HEK293 (cell line): ENCODE data around the gene FOXO4.

Source experiments
- HIC1 ChIP-seq: fragments of 450-650 bp; formaldehyde crosslinking; IDR thresholded peaks from 2 replicates; pipeline ENCODE4 v1.5.1; 2016; ENCODE audit warnings: missing biosample characterization, missing genetic modification characterization
- HOXA7 ChIP-seq: sonication (generic); formaldehyde crosslinking; IDR thresholded peaks from 2 replicates; pipeline ENCODE4 v1.8.1; 2022; ENCODE audit warnings: missing genetic modification reagents, borderline replicate concordance
- KLF1 ChIP-seq: fragments of 450-650 bp; formaldehyde crosslinking; IDR thresholded peaks from 2 replicates; pipeline ENCODE4 v1.5.1; 2016; ENCODE audit warnings: missing biosample characterization, missing genetic modification characterization
- WT1 ChIP-seq: fragments of 450-650 bp; formaldehyde crosslinking; IDR thresholded peaks from 2 replicates; pipeline ENCODE4 v1.5.1; 2016; ENCODE audit warnings: missing biosample characterization, missing genetic modification characterization
- ZNF133 ChIP-seq: fragments of 450-650 bp; formaldehyde crosslinking; IDR thresholded peaks from 2 replicates; pipeline ENCODE4 v1.5.1; 2016; ENCODE audit warnings: missing biosample characterization, missing genetic modification characterization
- ZNF169 ChIP-seq: fragments of 450-650 bp; formaldehyde crosslinking; IDR thresholded peaks from 2 replicates; pipeline ENCODE4 v1.5.1; 2016; ENCODE audit warnings: missing biosample characterization, missing genetic modification characterization
- ZNF174 ChIP-seq: fragments of 450-650 bp; formaldehyde crosslinking; IDR thresholded peaks from 2 replicates; pipeline ENCODE4 v1.5.0; 2017; ENCODE audit warnings: missing biosample characterization, mild to moderate bottlenecking, missing genetic modification characterization
- ZNF626 ChIP-seq: fragments of 450-650 bp; sonication (Bioruptor Pico); formaldehyde crosslinking; IDR thresholded peaks from 2 replicates; pipeline ENCODE4 v1.5.1; 2018; ENCODE audit warnings: missing biosample characterization, missing genetic modification characterization, inconsistent platforms
- TF ChIP-seq, protein P1 (sequence below): fragments of 450-650 bp; formaldehyde crosslinking; IDR thresholded peaks from 2 replicates; pipeline ENCODE4 v1.5.1; 2016; ENCODE audit warnings: missing biosample characterization, missing genetic modification characterization

DNA sequence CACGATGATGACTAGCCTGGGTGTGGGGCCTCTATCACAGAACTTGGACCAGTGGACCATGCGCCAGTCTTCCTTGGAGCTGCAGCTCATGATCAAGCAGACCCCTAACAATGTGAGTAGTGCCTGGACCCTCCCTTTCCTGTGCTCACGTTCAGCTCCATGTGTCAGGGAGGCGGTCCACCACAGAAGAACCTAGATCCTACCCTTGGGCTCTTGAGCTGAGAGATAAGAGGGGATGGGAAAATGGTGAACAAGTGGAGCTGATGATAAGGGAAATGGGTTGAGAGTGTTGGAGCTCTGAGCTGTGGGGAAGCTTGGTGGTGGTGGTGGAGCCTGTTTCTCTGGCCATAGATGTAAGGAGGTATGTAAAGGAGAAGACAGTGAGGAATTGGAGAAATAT is 35.9 kb downstream of the FOXO4 start:
- TF ChIP-seq HOXA7 (CRISPR knock-in tag), result no peak
- TF ChIP-seq, protein P1, sequence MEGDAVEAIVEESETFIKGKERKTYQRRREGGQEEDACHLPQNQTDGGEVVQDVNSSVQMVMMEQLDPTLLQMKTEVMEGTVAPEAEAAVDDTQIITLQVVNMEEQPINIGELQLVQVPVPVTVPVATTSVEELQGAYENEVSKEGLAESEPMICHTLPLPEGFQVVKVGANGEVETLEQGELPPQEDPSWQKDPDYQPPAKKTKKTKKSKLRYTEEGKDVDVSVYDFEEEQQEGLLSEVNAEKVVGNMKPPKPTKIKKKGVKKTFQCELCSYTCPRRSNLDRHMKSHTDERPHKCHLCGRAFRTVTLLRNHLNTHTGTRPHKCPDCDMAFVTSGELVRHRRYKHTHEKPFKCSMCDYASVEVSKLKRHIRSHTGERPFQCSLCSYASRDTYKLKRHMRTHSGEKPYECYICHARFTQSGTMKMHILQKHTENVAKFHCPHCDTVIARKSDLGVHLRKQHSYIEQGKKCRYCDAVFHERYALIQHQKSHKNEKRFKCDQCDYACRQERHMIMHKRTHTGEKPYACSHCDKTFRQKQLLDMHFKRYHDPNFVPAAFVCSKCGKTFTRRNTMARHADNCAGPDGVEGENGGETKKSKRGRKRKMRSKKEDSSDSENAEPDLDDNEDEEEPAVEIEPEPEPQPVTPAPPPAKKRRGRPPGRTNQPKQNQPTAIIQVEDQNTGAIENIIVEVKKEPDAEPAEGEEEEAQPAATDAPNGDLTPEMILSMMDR (tag by site-specific recombination), result no peak
- TF ChIP-seq ZNF169 (tag by site-specific recombination), result no peak
- no peak for TF ChIP-seq WT1 (tag by site-specific recombination)
- no peak for TF ChIP-seq KLF1 (tag by site-specific recombination)
- TF ChIP-seq ZNF133, result no peak
- no peak for TF ChIP-seq HIC1 (tag by site-specific recombination)
- no peak for TF ChIP-seq ZNF626 (tag by site-specific recombination)
- TF ChIP-seq ZNF174 (tag by site-specific recombination), result no peak
